GM21526 (cell line): ENCODE results near the gene L3MBTL4.

Source experiments
- ATAC-seq: cut with Tn5 transposase; IDR thresholded peaks from one replicate; pipeline ENCODE4 v1.9.1; 2021; ENCODE audit warnings: moderate library complexity; ENCODE audit not compliant: unreplicated experiment, low FRiP score

Gene L3MBTL4

DNA sequence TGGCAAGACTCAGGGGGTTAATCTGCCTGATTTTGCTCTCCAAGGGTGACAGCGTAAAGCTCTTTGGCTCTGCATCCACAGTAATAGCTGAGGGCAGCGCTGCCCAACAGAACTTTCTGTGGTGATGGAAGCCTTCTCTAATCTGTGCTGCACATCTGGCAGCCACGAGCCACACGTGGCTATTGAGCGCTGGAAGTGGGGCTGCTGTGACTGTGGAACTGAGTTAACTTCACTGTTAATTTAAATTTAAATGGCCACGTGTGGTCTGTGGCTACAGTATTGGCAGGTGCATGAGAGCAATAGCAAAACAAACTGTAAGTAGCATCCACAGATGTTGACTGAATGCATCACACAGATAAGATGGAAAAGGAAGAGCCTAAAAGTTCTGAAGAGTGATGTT, 472.1 kb downstream of the L3MBTL4 start:
- ATAC-seq: no peak

DNA sequence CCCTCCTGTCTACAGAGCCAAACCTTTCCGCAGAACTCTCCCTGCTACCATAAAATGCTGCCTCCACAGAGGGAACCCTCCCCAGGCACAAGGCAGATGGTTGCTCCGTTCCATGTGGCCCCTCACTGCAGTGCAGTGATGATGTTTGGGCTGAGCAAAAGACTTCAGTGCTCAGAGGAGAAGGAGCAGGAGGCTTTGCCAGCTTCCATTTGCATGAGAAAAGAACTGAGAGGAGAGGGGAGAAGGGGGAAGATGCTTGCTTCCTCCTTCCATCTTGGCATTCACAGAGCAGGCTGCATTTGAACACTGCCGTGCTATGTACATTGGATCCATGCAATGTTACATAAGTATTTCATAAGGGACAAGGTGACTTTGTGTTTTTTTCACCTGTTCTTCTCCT, 472.8 kb downstream of the L3MBTL4 start:
- ATAC-seq: no peak

DNA sequence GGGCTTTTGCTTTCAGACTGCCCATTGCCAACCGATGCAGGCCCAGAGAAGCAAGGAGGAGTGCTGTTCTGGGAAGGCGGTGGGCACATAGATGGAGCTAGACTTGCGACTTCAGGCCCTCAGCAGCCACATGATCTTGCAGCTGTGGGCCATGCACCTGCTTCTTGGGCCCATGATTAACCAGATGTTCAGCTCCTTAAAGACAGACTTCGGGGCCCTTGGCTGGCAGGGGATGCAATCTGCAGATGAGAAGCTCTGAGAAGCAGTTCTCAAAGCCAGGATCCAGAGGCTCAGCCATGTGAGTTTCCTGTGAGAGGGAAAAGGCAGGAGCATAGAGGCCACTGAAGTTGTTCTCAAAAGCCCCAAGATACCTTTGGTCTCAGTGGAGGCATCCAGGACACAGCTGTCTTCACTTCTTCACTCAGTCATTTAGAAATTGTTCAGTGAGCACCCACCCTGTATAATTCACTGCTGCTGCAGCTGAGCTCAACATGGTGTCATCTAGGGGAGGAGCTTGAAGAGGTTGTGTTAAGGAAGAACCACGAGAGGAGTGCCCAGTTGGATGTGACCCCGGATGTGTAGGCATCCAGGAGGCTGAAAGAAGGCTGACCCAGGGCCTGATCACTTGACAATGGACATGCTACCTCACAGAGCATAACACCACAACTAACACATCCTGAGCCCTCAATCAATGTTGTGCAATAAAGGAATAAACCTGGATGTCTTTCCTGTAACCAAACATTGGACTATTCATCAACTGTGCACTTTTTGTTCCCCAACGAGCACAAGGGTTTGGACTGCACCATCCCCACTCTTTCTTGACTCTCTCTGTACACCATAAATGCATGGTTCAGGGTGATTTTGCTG, 474.7 kb downstream of the L3MBTL4 start:
- ATAC-seq: no peak

DNA sequence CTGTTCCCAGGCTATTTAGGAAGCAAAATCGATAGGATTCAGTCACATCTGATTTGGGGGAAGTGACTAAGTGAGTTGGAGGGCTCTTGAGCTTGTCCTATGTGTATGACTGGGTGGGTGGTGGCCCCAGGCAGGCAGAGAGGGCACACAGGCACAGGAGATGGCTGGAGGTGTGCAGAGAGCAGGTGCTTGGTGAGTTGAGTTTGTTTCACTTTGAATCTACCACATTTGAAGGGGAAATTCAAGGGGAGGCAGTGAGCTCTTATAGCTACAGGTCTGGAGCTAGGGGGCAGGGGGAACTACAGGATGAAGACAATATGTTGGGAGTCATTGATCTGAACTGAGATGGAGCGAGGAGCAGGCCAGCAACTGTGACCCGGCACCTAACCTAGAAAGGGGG, 476.9 kb downstream of the L3MBTL4 start:
- ATAC-seq: no peak

DNA sequence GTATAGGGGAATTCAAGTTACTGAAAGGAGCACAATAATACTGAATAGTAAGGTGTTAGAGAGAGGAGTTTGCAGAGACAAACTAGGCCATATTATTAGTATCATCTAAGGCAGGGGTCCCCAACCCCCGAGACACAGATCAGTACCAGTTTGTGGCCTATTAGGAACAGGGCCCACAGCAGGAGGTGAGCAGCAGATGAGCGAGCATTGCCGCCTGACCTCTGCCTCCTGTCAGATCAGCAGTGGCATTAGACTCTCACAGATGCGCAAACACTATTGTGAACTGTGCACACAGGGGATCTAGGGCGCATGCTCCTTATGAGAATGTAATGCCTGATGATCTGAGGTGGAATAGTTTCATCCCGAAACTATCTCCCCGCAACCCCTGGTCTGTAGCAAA, 477.6 kb downstream of the L3MBTL4 start:
- ATAC-seq: no peak

DNA sequence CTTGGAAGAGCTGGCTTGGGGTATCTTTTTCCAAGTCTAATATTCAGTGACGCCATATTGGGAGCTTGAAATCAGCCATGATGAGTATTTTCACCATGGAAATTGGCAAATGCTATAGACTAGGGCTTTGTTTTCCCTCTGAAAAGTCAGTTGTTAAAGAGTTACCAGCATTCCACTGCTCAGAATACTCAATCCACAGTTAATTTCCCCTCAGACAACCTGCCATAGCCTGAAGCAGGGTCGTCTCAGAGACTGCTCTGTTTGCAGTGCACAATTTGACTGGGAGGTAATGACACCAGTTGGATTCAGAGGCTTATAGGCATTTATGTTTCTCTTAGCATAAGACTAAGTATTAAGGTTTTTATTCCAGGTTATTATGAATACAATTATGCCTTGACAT, 483.9 kb downstream of the L3MBTL4 start:
- no peak for ATAC-seq

DNA sequence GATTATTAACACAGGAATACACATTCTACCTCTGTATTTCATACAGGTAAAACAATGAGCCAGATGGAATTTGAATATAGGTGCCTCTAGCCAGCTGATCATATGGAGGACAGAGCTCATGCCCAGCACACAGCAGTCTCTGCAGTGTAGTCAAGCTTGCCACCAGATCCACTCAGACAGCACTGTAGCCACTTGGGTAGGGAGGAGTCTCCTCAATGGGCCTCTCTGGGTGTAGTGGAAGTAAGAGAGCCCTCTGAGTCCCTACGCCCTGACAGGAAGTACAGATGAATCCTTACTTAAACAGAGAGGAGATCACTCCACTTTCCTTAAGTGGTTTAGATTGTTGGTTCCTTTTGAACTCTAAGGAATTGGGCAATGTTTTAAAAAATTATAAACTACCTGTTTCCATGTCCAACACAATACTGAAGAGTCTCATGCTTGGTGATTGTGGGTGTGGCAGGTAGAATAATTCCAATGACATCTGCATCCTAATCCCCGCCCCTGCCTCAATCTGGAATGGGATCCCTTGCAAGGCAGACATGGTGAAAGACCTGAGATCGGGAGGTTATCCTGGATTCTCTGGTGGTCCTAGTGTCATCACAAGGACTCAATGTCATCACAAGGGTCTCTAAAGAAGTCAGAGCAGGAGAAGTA, 496.4 kb downstream of the L3MBTL4 start:
- no peak for ATAC-seq

DNA sequence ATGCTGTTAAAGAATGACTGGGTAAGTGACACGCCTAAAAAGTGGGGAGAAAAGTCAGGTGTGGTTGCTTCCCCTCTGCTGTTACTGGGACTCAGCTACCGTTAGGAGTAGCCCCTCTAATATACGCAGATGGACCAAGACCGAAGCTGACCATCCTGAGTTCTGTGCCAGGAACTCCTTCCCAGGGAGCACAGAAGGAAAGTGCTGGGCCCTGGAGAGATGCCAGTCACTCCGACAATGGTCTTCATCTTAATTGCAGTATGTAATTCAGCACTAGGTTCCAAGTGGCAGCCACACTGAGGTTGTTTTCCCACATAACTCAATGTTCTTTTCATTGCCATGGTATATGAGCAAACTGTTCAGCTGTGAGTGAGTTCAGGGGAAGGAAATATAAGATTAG, 499.8 kb downstream of the L3MBTL4 start:
- ATAC-seq: no peak

DNA sequence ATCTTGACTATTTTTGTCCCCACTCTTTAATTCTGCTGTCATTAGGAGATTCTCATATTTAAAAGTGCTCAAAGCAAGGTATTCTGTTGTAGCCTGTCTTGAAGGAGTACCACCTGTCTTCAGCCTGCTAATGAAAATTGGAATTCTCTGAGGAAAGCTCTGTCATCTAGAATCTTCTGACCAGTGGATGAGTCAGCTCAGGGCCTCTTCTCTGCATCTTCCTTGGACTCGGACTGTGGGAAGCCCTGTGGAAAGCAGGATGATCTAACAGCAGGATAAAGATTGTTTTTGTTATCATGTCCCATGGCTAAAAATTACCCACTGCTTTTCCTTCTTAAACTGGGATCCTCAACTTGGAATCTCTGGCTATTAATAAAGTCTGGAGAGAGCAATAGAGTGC, 500.7 kb downstream of the L3MBTL4 start:
- no peak for ATAC-seq

DNA sequence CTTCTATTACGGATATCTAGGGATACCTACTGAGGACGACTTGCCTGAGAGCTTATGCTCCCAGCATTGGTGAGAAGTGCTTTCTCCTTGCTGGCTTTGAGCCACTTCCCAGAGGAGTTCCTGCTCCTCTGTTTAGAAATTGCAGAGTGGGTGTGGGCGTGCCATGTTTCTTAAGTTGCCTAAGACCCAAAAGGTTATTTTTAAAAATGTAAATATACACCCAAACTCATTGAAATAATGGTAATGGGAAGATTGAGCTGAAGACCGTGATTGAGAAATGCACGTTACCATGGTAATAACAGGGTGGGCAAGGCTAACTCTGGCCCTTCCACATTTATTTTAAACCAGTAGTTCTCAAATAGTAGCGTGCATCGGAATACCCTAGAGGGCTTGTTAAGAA, 502.1 kb downstream of the L3MBTL4 start:
- no peak for ATAC-seq

DNA sequence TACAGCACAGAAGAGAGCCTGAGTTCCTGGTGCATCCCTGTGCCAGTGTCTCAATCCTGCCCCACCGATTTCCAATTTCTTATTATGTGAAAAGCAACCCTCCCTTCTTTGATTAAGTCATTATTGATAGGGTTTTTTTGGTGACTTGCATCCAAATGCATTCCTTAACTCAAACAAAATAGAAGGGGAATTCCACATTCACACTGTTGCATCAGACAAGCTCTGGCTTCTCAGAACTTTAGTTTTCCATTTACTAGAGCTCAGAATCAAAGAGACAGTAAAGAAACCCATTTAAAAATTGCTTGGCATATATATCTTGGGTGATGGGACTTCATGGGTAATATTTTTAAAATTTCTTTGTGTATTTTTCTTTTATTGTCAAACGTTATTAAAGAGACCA, 505.6 kb downstream of the L3MBTL4 start:
- ATAC-seq: no peak
